ENCODE measurements around the gene ING1.

ING1 gene

GRCh38 chr13:110772091-110772984 lies 58.8 kb downstream of the ING1 start:
- DNase-seq (ENCODE audit: low spot score), result no peak

All from CD4-positive, alpha-beta T cell treated with Interleukin-2 at 100 ng/mL for 4 hours (primary cell).